Stimulated activated CD4-positive, alpha-beta T cell treated with anti-CD3 and anti-CD28 coated beads, Interleukin-1b, Interleukin-23, amount 100 ng/mL, for 4 hours (primary cell): ENCODE data around the gene ROCK2.
"Not testable (repeated sequence)": the region's sequence is repeated elsewhere in the genome, so short reads cannot be mapped to it uniquely, and the experiment has no call there.

Experiments used
- DNase-seq, 2 donors: peaks; one replicate each; pipeline ENCODE4 v3.0.0-alpha.2; 2020; ENCODE audit warnings: low read depth in 2 of 2

The ROCK2 gene

GRCh38 chr2:11264818-11265217, 79.6 kb downstream of the ROCK2 start:
- DNase-seq, result no peak

- no peak for DNase-seq
These were observed 80.4 kb downstream of the ROCK2 start for GRCh38 chr2:11264007-11264406.

DNA sequence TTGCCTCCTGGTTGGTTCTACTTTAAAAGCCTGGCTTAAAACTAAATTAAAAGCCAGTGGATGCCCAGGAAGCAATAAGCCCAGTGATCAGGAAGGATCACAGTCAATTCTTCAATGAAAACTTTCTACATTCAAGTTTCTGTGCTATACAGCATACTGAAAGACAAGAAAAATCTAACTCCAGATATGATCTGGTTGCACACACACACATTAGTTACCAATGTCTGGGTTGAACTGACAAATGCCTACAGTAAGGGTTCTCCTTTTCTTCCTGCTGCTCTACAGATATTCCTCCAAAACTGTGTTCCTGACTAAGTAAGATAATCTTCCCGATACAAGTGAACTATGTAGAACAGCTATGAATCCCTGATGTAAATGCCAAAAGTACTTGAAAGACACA, 81.3 kb downstream of the ROCK2 start:
- no peak for DNase-seq

DNA sequence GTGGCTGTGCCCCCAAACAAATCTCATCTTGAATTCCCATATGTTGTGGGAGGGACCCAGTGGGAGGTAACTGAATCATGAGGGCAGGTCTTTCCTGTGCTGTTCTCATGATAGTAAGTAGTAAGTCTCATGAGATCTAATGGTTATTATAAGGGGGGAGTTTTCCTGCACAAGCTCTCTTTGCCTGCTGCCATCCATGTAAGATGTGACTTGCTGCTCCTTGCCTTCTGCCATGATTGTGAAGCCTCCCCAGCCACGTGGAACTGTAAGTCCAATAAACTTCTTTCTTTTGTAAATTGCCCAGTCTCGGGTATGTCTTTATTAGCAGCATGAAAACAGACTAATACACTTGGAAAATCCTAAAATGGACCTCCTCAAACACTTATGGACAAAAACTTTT, 82.0 kb downstream of the ROCK2 start:
- not testable (repeated sequence) for DNase-seq

DNA sequence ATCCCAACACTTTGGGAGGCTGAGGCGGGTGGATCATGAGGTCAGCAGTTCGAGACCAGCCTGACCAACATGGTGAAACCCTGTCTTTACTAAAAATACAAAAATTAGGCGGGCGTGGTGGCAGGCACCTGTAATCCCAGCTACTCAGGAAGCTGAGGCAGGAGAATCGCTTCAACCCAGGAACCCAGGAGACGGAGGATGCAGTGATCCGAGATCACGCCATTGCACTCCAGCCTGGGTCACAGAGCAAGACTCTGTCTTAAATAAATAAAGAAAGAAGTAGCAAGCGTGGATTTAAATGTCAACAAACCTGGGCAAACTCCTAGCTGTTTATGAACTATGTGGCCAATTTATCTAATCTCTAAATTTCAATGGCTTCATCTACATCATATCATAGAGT, 82.9 kb downstream of the ROCK2 start:
- not testable (repeated sequence) for DNase-seq

- no peak for DNase-seq
These were observed 83.5 kb downstream of the ROCK2 start for GRCh38 chr2:11260979-11261378.

GRCh38 chr2:11257964-11258363, 86.5 kb downstream of the ROCK2 start:
- no peak for DNase-seq

- no peak for DNase-seq
These were observed 87.4 kb downstream of the ROCK2 start for GRCh38 chr2:11257078-11257477.

DNA sequence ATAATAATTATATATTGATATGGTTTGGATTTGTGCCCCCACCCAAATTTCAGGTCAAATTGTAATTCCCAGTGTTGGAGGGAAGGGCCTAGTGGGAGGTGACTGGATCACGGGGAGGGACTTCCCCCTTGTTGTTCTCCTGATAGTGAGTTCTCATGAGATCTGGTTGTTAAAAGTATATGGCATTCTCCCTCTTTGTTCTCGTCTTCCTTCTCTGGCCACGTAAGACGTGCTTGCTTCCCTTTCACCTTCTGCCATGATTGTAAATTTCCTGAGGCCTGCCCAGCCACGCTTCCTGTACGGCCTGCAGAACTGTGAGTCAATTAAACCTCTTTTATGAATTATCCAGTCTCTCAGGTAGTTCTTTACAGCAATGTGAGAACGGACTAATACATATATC, 88.3 kb downstream of the ROCK2 start:
- DNase-seq, result no peak

DNA sequence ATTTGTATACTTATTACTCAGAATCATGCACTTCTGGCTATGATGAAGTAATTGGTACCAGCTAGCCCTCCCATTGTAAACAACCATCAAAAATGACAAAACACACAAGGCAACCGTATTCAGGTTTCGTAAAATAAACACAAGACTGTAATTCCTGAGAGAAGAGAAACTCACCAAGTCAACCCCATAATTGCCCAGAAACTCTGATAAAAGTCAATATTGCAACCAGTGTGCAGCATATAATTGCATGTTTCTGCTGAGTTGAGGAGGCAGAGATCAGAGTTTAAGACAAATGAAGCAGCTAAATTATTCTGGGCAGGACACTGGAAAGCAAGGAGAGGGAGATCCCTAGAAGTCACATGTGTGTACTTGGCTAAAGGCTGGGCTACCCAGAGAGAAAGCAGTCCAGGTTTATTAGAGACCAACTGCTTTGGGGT, 90.3 kb downstream of the ROCK2 start:
- DNase-seq, result no peak

DNA sequence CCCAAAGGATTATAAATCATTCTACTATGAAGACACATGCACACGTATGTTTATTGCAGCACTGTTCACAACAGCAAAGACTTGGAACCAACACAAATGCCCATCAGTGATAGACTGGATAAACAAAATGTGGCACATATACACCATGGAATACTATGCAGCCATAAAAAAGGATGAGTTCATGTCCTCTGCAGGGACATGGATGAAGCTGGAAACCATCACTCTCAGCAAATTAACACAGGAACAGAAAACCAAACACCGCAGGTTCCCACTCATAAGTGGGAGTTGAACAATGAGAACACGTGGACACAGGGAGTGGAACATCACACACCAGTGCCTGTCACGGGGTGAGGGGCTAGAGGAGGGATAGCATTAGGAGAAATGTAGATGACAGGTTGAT, 92.0 kb downstream of the ROCK2 start:
- not testable (repeated sequence) for DNase-seq

DNA sequence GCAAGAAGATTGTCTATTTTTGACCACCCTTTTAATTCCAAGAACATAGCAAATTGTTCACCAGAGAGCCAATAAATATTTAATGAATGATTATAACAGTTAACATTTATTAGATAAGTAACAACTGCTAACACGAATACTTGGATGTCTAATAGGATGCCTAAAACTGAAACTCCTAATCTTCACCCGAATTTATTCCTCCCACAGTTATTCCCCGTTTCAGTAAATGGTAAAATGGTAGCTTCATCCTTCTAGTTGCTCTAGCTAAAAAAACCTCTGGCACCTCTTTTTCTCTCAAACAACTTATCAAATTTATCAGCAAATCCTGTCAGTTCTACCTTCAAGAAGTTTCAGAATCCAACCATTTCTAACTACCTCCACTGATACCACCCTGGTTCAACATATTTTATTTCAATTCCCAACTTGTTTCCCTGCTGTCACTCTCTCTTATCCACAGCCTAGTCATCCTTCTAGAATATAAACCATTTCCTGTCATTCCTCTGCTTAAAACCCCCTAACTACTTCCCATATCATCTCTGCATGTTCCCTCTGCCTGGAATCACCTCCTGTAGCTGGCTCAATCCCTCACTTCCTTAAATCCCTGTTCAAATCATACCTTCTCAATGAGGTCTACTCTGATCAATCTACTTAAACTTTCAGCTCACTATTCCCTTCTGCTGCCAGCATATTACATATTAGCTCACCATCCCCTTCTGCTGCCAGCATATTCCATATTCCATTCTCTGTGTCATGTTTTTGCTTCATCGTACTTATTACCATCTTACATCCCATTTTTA, 93.8 kb downstream of the ROCK2 start:
- DNase-seq, result no peak

DNA sequence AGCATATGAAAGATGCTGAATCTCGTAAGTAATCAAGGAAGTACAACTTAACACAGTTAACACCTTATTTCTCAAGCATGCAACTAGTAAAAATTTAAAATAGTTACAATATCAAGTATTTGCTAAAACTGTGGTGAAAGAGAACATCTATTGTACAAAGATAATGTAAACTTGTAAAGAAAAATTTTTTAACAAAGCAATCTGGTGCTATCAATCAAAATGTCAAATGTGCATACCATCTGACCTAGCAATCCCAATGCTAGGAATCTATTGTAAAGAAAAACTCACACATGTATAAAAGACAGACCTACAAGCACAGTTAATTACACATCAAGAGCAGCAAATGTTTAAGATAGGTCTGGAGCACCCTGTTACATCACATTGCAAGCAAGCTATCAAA, 99.1 kb downstream of the ROCK2 start:
- no peak for DNase-seq

DNA sequence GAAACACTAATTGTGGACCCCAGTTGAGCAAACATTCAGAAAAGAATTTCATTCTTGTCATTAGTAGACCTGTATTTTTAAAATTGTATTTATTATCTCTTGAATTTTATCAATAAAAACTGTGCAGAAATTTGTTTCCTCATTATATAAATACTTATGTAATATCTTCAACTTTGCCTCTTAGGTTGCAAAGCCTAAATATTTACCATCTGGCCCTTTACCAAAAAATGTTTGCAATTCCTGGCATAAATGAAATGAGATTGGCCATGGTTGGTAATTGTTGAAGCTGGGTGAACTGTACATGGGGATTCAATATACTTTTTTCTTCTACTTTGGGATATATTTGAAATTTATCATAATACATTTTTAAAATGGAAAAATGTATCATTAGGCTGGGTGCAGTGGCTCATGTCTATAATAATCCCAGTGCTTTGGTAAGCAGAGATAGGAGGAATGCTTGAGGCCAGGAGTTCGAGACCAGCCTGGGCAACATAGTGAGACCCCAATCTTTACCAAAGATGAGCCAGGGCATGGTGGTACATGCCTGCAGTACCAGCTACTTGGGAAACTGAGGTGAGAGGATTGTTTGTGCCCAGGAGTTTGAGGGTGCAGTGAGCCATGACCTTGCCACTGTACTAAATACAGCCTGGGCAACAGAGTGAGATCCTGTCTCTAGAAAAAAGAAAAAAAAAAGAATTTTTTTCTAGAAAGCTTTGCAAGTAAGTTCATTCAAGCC, 100.2 kb downstream of the ROCK2 start:
- no peak for DNase-seq

- DNase-seq, result no peak
These were observed 100.9 kb downstream of the ROCK2 start for GRCh38 chr2:11243512-11243911.

DNA sequence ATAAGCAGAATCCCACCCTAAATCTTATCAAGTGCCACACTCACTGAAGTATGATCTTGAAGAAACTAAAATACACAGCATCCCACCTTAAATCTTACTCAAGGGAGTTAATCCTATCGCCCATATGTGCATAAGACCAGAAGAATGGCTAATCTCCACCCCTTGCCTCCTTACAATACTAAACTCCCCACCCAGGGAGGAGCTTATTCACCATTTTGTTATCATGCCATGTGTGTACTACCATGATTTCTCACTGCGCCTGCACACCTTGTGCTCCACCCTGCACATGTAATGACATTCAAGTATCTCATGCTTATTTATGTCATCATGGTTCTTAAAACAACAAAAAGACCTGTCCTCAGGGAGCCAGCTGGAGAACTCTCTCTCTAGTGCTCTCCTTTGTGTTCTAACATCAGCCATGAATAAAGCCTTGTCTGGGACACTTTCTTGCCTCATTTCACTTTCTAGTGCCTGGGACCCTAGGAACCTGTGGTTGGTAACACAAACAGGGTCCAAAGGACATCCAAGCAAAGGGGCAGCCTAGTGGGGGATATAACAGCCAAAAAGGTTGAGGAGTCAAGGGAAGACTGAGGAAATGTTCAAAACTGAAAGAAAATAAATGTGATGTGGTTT, 101.8 kb downstream of the ROCK2 start:
- DNase-seq, result no peak

DNA sequence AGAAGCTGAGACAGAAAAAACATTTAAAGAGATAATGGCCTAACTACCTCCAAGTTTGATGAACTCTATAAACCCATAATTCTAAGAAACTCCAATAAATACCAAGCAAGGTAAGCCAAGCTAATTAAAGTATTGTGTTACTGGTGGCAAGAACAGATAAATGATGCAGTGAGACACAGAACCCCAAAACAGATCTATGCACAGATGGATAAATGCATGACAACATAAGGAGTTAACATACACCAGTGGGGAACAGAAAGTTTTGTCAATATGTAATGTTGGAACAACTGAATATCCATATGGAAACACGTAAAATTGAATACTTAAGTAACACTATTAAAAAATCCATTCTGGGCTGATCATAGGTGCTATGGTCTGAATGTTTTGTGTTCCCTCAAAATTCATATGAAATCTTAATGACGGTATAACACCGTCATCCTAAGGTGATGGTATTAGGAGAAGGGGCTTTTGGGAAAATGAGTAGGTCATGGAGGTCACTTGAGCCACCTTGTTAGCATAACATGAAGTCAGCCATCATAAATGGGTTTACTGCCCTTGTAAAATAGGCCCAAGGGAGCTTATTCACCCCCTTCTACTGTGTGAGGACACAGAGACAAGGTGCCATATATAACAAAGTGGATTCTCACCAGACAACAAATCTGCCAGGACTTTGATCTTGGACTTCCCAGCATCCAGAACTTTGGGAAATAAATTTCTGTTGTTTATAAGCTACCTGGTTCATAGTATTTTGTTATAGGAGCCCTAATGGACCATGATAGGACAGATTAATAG, 102.8 kb downstream of the ROCK2 start:
- no peak for DNase-seq

GRCh38 chr2:11239666-11240462, 104.6 kb downstream of the ROCK2 start:
- no peak for DNase-seq

- DNase-seq, result no peak
These were observed 105.3 kb downstream of the ROCK2 start for GRCh38 chr2:11239147-11239546.

DNA sequence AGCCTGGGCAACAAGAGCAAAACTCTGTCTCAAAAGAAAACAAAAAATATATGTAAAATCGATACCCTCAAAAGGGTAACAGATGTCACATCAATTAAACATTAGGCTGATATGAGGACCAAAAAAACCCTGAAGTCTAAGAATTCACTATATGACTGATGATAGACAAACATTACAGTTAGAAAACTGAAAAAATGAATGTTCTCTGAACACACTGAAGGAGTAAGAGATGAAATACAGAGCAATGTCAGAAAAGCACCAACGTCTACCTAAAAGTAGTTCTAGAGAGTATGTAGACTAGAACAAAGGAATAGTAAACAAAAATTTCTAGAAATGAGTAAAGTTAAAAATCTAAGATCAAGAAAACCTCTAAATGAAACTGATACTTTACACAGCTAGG, 107.3 kb downstream of the ROCK2 start:
- no peak for DNase-seq

DNA sequence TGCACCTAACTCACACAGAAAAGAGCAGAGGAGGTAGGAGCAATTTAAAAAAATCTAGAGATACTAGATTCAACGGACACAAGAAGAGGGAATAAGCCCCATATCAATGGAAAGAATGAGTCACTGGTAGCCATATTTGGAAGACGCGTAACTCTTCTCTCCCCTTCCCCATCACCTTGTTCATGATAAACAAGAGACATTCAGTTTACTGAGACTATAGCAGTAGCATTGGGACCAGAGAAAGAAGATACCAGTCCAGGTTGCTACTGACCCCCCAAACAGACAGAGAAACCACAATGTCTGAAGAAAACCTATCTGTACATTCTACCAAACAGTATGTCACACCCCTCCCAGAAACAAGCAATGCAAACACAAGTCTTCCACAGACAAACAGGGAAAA, 108.1 kb downstream of the ROCK2 start:
- no peak for DNase-seq
